ENCODE results near the gene SCRG1. TPM values are rescaled to one million over a fixed set of nuclear protein-coding genes. Genes with fewer than 3 reads are reported as not detected.
A peak's percentile ranks its signal among the peaks of the same experiment; 100 is the strongest.

The SCRG1 gene
- total and polyA plus RNA-seq, 12 donors: 0.14 to 1.9 (median 0.33) TPM; not detected in 2

DNA sequence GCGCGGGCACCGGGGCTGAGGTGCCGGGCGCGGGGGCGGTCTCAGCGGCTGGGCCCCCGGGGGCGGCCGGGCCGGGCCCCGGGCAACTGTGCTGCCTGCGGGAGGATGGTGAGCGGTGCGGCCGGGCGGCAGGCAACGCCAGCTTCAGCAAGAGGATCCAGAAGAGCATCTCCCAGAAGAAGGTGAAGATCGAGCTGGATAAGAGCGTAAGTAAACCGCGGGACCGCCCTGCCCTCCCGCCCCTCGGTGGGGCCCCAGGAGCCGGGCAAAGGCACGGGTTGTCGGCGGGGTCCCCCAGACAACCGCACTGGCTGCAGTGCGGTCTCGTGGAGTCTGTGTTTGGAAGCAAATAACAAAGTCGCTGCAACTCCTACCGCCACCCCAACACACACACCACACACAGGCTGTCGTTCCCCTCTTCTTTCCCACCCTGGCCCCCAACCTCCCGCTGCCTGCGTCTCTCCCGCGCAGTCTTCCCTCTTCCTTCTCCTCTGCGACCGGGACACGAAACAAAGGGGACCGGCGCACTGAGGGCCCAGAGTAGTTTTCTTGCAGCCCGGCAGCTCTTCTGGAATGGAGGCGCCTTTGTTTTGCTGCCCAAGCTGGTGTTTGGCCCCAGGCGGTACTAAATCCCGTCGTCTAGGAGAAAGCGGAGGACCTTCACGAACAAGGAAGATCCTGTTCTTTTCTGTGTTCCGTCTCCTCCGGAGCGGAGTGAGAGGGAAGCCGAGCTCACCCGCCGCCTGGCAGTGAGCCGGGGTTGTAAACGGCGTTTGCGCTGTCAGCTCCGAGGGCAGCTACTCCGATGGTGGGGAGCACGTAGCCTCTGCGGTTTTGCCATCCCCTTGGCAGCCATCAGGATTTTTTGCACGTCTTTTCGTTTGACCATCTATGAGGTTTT is 27.4 kb downstream of the SCRG1 start:
- no peaks in the 10 kb centered on the region for H3K36me3 ChIP-seq (replicated peaks in 1 of 2)
- no peaks in the 10 kb centered on the region for H3K27me3 ChIP-seq
- peak overlapping the region; percentile 46 to 91 (median 64) for H3K27ac ChIP-seq
- peak overlapping the region; percentile 13 to 92 (median 59) for H3K4me3 ChIP-seq
- no peaks in the 10 kb centered on the region for H3K9me3 ChIP-seq (replicated peaks in 1 of 3)
- WGBS, 4 donors: 0% methylated on average over 26 to 68 of the region's 68 CpGs
- TF ChIP-seq POLR2A (IDR thresholded peaks at IDR 0.05): peak in 1 of 2 donors; percentile 58
- TF ChIP-seq CTCF (IDR thresholded peaks at IDR 0.05): peak in 1 of 6 experiments; percentile 9
- peaks cover 0 to 22% of the 10 kb centered on the region in 2 donors for H3K4me1 ChIP-seq (replicated peaks in 1 of 2)
- DNase-seq: peak; percentile 73 to 82 (median 76)
- intact Hi-C loops (cut with DNase I): loop anchor here in 1 of 2 donors (5.0 kb wide), 1 partner anchor 39 kb away; the partner anchor contains the start of gene HMGB2

DNA sequence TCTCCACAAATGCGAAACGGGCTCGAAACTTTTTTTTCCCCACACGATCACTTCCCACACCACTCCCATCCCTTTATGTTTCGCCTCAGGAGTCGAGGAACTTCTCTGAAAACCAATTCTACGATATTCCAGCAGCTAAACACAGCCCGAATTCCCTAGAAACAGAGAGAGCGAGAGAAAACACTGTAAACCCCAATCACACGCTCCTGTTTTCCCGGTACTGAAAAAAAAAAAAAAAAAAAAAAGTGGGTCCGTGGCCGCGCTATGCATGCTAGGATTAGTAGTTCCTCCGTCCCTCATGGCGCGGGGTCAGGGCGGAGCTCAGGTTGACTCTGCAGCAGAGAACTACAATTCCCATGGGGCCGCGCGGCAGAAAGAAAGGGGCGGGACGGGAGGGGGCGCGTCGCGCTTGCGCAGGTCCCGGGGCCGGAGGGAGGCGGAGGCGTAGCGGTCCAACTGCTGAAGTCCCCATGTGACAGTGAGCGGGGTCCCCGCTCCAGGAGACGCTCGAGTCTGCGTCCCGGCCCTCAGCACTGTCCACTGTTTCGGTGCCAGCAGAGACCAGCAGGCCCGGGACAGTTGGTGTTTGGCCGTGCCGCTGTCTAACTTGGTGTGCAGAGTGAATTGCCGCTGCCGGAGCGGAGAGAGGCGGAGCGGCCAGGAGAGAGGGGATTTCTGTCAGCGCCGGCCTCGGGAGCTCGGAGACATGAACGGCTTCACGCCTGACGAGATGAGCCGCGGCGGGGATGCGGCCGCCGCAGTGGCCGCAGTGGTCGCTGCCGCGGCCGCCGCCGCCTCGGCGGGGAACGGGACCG is 28.2 kb downstream of the SCRG1 start, which contains the start of gene SAP30:
TSS of gene SAP30 (plus strand) at position 478 of the 815 bp plus-strand sequence. CDS start at position 707, 229 bp downstream.
- 0 to 1% (median 0%) methylated on average over 21 to 72 of the region's 72 CpGs for WGBS, 4 donors
- H3K27me3 ChIP-seq: no peaks in the 10 kb centered on the region
- H3K4me3 ChIP-seq: peak within 1 kb of the TSS; percentile 13 to 92 (median 59)
- peaks cover 0 to 22% of the 10 kb centered on the region in 2 donors for H3K4me1 ChIP-seq (replicated peaks in 1 of 2)
- intact Hi-C loops (cut with DNase I): loop anchor here in 1 of 2 donors (5.0 kb wide), 1 partner anchor 38 kb away; the partner anchor contains the start of gene HMGB2
- H3K9me3 ChIP-seq (replicated peaks in 1 of 3): no peaks in the 10 kb centered on the region
- H3K36me3 ChIP-seq (replicated peaks in 1 of 2): no peaks in the 10 kb centered on the region
- TF ChIP-seq CTCF (IDR thresholded peaks at IDR 0.05): no peak
- TF ChIP-seq POLR2A (IDR thresholded peaks at IDR 0.05): peak; percentile 95 to 96
- peak within 1 kb of the TSS; percentile 88 to 98 (median 92) for H3K27ac ChIP-seq
- peak; percentile 98 to 99 (median 99) for DNase-seq

- no peaks in the 10 kb centered on the region for H3K27me3 ChIP-seq
- WGBS, 4 donors: 0 to 1% (median 0%) methylated on average over 11 to 14 of the region's 14 CpGs
- H3K4me3 ChIP-seq: peak overlapping the region; percentile 3 to 92 (median 42)
- no peaks in the 10 kb centered on the region for H3K36me3 ChIP-seq (replicated peaks in 1 of 2)
- intact Hi-C loops (cut with DNase I): loop anchor here in 1 of 2 donors (5.0 kb wide), 1 partner anchor 38 kb away; the partner anchor contains the start of gene HMGB2
- no peak for TF ChIP-seq POLR2A (IDR thresholded peaks at IDR 0.05)
- no peak for TF ChIP-seq CTCF (IDR thresholded peaks at IDR 0.05)
- peaks cover 0 to 22% of the 10 kb centered on the region in 2 donors for H3K4me1 ChIP-seq (replicated peaks in 1 of 2)
- H3K9me3 ChIP-seq (replicated peaks in 1 of 3): no peaks in the 10 kb centered on the region
- peak overlapping the region; percentile 88 to 98 (median 92) for H3K27ac ChIP-seq
- DNase-seq: peak; percentile 60 to 85 (median 68)
Observed at GRCh38 chr4:173370130-173370476, 28.8 kb downstream of the SCRG1 start.

All from adrenal gland (tissue), 12 donors.